K562 (cell line): ENCODE results near the gene HEPACAM. TPM values are rescaled to one million over a fixed set of nuclear protein-coding genes. Genes with fewer than 3 reads are reported as not detected.

ENCODE experiments used
- ATAC-seq: fragments of 200-7000 bp; cut with Tn5 transposase; 3 replicates; pipeline ENCODE4 v1.9.1; 2020; ENCODE audit warnings: moderate library complexity
- BruUV-seq: library from RNA; stranded (reverse); fragments of 400-500 nt; replicated peaks from 2 replicates; lab custom pipeline; 2021; lab: Mats Ljungman, UMichigan
- CTCF ChIA-PET: fragments of 300-600 bp; formaldehyde crosslinking; extraction: SDS; loops from one replicate; lab custom pipeline; 2021; ENCODE audit warnings: low intra/inter-chr PET ratio; lab: Yijun Ruan, JAX
- POLR2A ChIA-PET: fragments of 300-600, 350-650 bp; sonication (Branson Sonifier 250); formaldehyde crosslinking; extraction: SDS; loops from one replicate; lab custom pipeline; 2021; ENCODE audit warnings: antibody characterized with exemption, inconsistent platforms; lab: Yijun Ruan, JAX
- DNase-seq, 4 experiments: peaks; one replicate each; pipeline versions ENCODE4 v3.0.0 to v3.0.0-alpha.2; 2011 to 2018; ENCODE audit warnings: low spot score in 3 of 4, mixed read lengths in 3 of 4; ENCODE audit errors: extremely low read depth in 1 of 4
- FAIRE-seq: peaks from 2 replicates; lab custom pipeline; 2011; peaks lifted over from hg19 to GRCh38; lab: Jason Lieb, UNC
- H2AFZ ChIP-seq: 2 replicates; pipeline ENCODE4 v1.6.0; 2011; ENCODE audit warnings: low read depth, low read length, control low read depth, inconsistent platforms
- H3K27ac ChIP-seq: fragments of 200-600 bp; 3 replicates; pipeline ENCODE4 v1.8.0; 2011; ENCODE audit warnings: low read depth, mild to moderate bottlenecking, control low read depth, inconsistent platforms, low read length, moderate library complexity, mixed read lengths; ENCODE audit errors: extremely low read depth
- H3K27me3 ChIP-seq, 2 experiments: fragments of 300-600 bp in 1 of 2; 2 replicates in 1 of 2; 3 replicates in 1 of 2; pipeline versions ENCODE4 v1.6.0 to v1.8.0; 2011; ENCODE audit warnings: inconsistent platforms in 2 of 2, low read length in 2 of 2, mild to moderate bottlenecking in 1 of 2, mixed read lengths in 1 of 2, moderate library complexity in 1 of 2; ENCODE audit not compliant: control insufficient read depth in 2 of 2, insufficient read depth in 2 of 2
- H3K36me3 ChIP-seq: fragments of 300-600 bp; 3 replicates; pipeline ENCODE4 v1.8.0; 2011; ENCODE audit warnings: mild to moderate bottlenecking, low read length, inconsistent platforms; ENCODE audit not compliant: control insufficient read depth, insufficient read depth
- H3K4me1 ChIP-seq, 2 experiments: fragments of 200-600 bp in 1 of 2; replicated peaks in 1 of 2; 2 replicates in 1 of 2; 3 replicates in 1 of 2; pipeline versions ENCODE4 v1.5.1 to v1.8.0; 2011; ENCODE audit warnings: inconsistent platforms in 2 of 2, low read length in 2 of 2, mild to moderate bottlenecking in 1 of 2, mixed read lengths in 1 of 2, moderate library complexity in 1 of 2; ENCODE audit not compliant: control insufficient read depth in 2 of 2, insufficient read depth in 2 of 2
- H3K4me2 ChIP-seq: 2 replicates; pipeline ENCODE4 v1.6.1; 2011; ENCODE audit warnings: low read length, control low read depth, inconsistent platforms, mixed read lengths; ENCODE audit not compliant: insufficient read depth
- H3K4me3 ChIP-seq: fragments of 200-600 bp; sonication (generic), shearing (Covaris generic); 2 replicates; pipeline ENCODE4 v1.5.1; 2016; ENCODE audit warnings: control low read depth, inconsistent platforms
- H3K79me2 ChIP-seq: fragments of 200-600 bp; 3 replicates; pipeline ENCODE4 v1.8.0; 2011; ENCODE audit warnings: low read length, inconsistent platforms; ENCODE audit not compliant: control insufficient read depth, insufficient read depth
- H3K9ac ChIP-seq, 2 experiments: 2 replicates each; pipeline versions ENCODE4 v1.6.0 to v1.6.1; 2011; ENCODE audit warnings: low read depth in 2 of 2, low read length in 2 of 2, control low read depth in 1 of 2, inconsistent platforms in 1 of 2, mild to moderate bottlenecking in 1 of 2, mixed read lengths in 1 of 2; ENCODE audit not compliant: insufficient read depth in 1 of 2
- H3K9me1 ChIP-seq: one replicate; pipeline ENCODE4 v1.6.0; 2011; ENCODE audit warnings: inconsistent platforms, mild to moderate bottlenecking, low read length, moderate library complexity; ENCODE audit not compliant: control insufficient read depth, insufficient read depth
- H3K9me3 ChIP-seq: replicated peaks from 2 replicates; pipeline ENCODE4 v1.5.1; 2011; ENCODE audit warnings: low read depth, low read length, inconsistent platforms; ENCODE audit not compliant: control insufficient read depth, insufficient read depth
- H4K20me1 ChIP-seq: replicated peaks from 2 replicates; pipeline ENCODE4 v1.6.1; 2011; ENCODE audit warnings: low read length, inconsistent platforms, mixed read lengths; ENCODE audit not compliant: control insufficient read depth, insufficient read depth
- ATF3 ChIP-seq, 2 experiments: fragments of 450-650 bp in 1 of 2; sonication (generic) in 1 of 2; formaldehyde crosslinking in 1 of 2; IDR thresholded peaks in 1 of 2; conservative IDR thresholded peaks in 1 of 2; 2 replicates each; pipeline versions ENCODE4 v1.6.1 to v1.8.1; 2016 to 2023; ENCODE audit warnings: mild to moderate bottlenecking in 2 of 2, moderate library complexity in 2 of 2, inconsistent platforms in 1 of 2, missing genetic modification reagents in 1 of 2
- BRF1 ChIP-seq: IDR thresholded peaks from 3 replicates; pipeline ENCODE4 v1.6.1; 2011; ENCODE audit warnings: borderline replicate concordance, mild to moderate bottlenecking; ENCODE audit not compliant: insufficient read length; ENCODE audit errors: extremely low read depth
- FOSL1 ChIP-seq: fragments of 200-800 bp; sonication (Bioruptor generic); conservative IDR thresholded peaks from 2 replicates; pipeline ENCODE4 v1.6.1; 2016; ENCODE audit warnings: missing genetic modification characterization, missing compliant biosample characterization
- SETDB1 ChIP-seq: IDR thresholded peaks from one replicate; pipeline ENCODE4 v1.6.1; 2012; ENCODE audit warnings: low read length, control low read depth, inconsistent platforms
- WGBS: fragments of 100-300 bp; shearing (Covaris generic); methylation state at CpG from one replicate; pipeline ENCODE4 v1.1.6; 2016; ENCODE audit warnings: low coverage, mixed read lengths; ENCODE audit not compliant: insufficient coverage; ENCODE audit errors: missing lambda C conversion rate; 5-methylcytosine and 5-hydroxymethylcytosine counted together
- in situ Hi-C: fragments of 300-500 bp; cut with MboI; formaldehyde crosslinking; loops from 4 replicates; pipeline ENCODE4 v1.15.0; 2018; ENCODE audit warnings: inconsistent platforms, mixed read lengths
- intact Hi-C: fragments of 100-400 bp; cut with micrococcal nuclease; formaldehyde crosslinking; loops from 2 replicates; pipeline ENCODE4 v1.14.2; 2022
- polyA plus RNA-seq, 8 experiments: library from polyadenylated mRNA; depleted of rRNA in 4 of 8; stranded (reverse) in 5 of 8; unstranded in 3 of 8; fragments of >200 nt; fragmentation: Nextera tagmentation in 2 of 8; fragmentation: Illumina TruSeq in 1 of 8; extraction: Ambion mirVana in 2 of 8; extraction: Trizol in 1 of 8; gene quantifications; 2 replicates each; pipeline versions ENCODE4 v1.2.1 to v1.2.3, GENCODE V29; 2011 to 2014; ENCODE audit warnings: inconsistent platforms in 1 of 8, missing spikeins in 1 of 8
- total RNA-seq, 7 experiments: library from RNA; depleted of rRNA in 6 of 7; stranded (reverse); fragments of >200 nt in 6 of 7; fragmentation: Illumina TruSeq in 2 of 7; extraction: Trizol in 2 of 7; gene quantifications; 2 replicates each; pipeline versions ENCODE4 v1.2.1 to v1.2.3, GENCODE V29; 2011 to 2021; ENCODE audit warnings: low replicate concordance in 1 of 7

Gene HEPACAM
- total and polyA plus RNA-seq, 9 of the 15 experiments (the other 6 are each of a cell fraction or from before 2014, with no cell fraction given) = not detected

- in situ Hi-C loops (no loop called here), intact Hi-C loops (no loop called here)
- Histone ChIP-seq H3K27ac (no peak overlapping the region), H3K4me1 (no peaks in the 10 kb centered on the region), H3K9me1 (no peaks in the 10 kb centered on the region), H3K36me3 (no peaks in the 10 kb centered on the region), H3K4me3 (no peak overlapping the region), H3K4me2 (no peak overlapping the region), H4K20me1 (no peaks in the 10 kb centered on the region), H3K27me3 (peaks cover 3 to 13% of the 10 kb centered on the region in 2 experiments; a peak in 4 of 5 replicates), H3K9me3 (no peaks in the 10 kb centered on the region; the same call in 1 of the 2 replicates), H3K9ac (no peak overlapping the region), H2AFZ (no peak overlapping the region), H3K79me2 (no peaks in the 10 kb centered on the region)
- ChIA-PET POLR2A (interaction anchor here (0.6 to 1.0 kb wide), 2 partner anchors 45 to 339 kb away, joined by 3 to 4 read pairs; no protein-coding TSS in a partner anchor), CTCF (no interaction called here)
- DNase-seq (no peak), ATAC-seq (no peak), FAIRE-seq (no peak)
- TF ChIP-seq BRF1 (no peak), ATF3 (IDR thresholded peaks at IDR 0.05) (0 out of 2 replicates have a peak, but pooled peaks have one; percentile 37), ATF3 (CRISPR knock-in tag; conservative IDR thresholded peaks at IDR 0.05) (no peak), SETDB1 (no peak), FOSL1 (tag) (peak; percentile 46; the same call in 1 of the 2 replicates)
- WGBS = 0% methylated on average over 3 of the region's 3 CpGs
- BruUV-seq = no TSS peak
These were observed 20.1 kb downstream of the HEPACAM start for GRCh38 chr11:124915541-124916369.
